Retinal pigment epithelial cell (primary cell): ENCODE measurements around the gene SIX3.

Source experiments
- DNase-seq: peaks from one replicate; pipeline ENCODE4 v3.0.0-alpha.2; 2010; ENCODE audit warnings: low read depth
- H3K4me3 ChIP-seq: 2 replicates; pipeline ENCODE4 v1.5.1; 2011; ENCODE audit warnings: mild to moderate bottlenecking, low read length, control low read depth, moderate library complexity
- CTCF ChIP-seq: conservative IDR thresholded peaks from 2 replicates; pipeline ENCODE4 v1.5.1; 2011; ENCODE audit warnings: low read depth, low read length, control low read depth, inconsistent platforms

The SIX3 gene

GRCh38 chr2:44949329-44950151 is 8.0 kb downstream of the SIX3 start:
- no peak for TF ChIP-seq CTCF

GRCh38 chr2:44950646-44951045 is 9.1 kb downstream of the SIX3 start:
- H3K4me3 ChIP-seq = no peak overlapping the region
- no peak for DNase-seq
- TF ChIP-seq CTCF = no peak

More at GRCh38 chr2:44949329-44950151, 8.0 kb downstream of the SIX3 start:
- DNase-seq = peak; percentile 90
- peak overlapping the region; percentile 100 for H3K4me3 ChIP-seq

GRCh38 chr2:44951124-44951523 is 9.6 kb downstream of the SIX3 start:
- no peak for TF ChIP-seq CTCF
- DNase-seq = no peak
- no peak overlapping the region for H3K4me3 ChIP-seq

- H3K4me3 ChIP-seq = peak overlapping the region; percentile 37
Observed at GRCh38 chr2:44951714-44952113, 10.2 kb downstream of the SIX3 start.

GRCh38 chr2:44952143-44952805 is 10.8 kb downstream of the SIX3 start:
- no peak for DNase-seq
- TF ChIP-seq CTCF = peak; percentile 80
- peak overlapping the region; percentile 37 for H3K4me3 ChIP-seq

More at GRCh38 chr2:44951714-44952113, 10.2 kb downstream of the SIX3 start:
- TF ChIP-seq CTCF = no peak
- DNase-seq = no peak

GRCh38 chr2:44952806-44953498 is 11.4 kb downstream of the SIX3 start:
- DNase-seq = no peak
- TF ChIP-seq CTCF = no peak
- H3K4me3 ChIP-seq = peak overlapping the region; percentile 37
